GM21528 (cell line): ENCODE results near the gene CDA.
"Not testable (repeated sequence)": the region's sequence is repeated elsewhere in the genome, so short reads cannot be mapped to it uniquely, and the experiment has no call there.

ENCODE experiments used
- ATAC-seq: cut with Tn5 transposase; IDR thresholded peaks from one replicate; pipeline ENCODE4 v1.9.1; 2021; ENCODE audit warnings: mild to moderate bottlenecking, moderate library complexity; ENCODE audit not compliant: unreplicated experiment, low FRiP score

Gene CDA

DNA sequence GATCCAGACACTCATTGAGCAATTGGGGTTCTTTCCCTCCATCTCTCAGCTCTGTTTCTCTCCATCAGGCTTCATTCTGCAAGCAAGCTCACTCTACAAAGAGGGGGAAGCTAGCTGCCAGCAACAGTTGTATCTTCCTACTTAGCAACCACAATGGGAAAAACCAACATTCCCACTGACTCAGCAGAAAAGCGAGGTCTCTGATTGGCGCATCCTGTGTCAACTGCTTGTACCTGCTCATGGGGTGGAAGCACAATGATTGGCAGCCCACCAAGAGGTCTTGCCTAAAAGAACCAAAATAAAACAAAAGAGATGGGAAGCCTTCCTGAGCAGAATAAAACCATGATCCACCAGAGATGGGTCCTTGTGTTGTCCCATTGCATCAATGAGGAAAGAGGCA is 4.0 kb upstream of the CDA start:
- ATAC-seq: no peak

DNA sequence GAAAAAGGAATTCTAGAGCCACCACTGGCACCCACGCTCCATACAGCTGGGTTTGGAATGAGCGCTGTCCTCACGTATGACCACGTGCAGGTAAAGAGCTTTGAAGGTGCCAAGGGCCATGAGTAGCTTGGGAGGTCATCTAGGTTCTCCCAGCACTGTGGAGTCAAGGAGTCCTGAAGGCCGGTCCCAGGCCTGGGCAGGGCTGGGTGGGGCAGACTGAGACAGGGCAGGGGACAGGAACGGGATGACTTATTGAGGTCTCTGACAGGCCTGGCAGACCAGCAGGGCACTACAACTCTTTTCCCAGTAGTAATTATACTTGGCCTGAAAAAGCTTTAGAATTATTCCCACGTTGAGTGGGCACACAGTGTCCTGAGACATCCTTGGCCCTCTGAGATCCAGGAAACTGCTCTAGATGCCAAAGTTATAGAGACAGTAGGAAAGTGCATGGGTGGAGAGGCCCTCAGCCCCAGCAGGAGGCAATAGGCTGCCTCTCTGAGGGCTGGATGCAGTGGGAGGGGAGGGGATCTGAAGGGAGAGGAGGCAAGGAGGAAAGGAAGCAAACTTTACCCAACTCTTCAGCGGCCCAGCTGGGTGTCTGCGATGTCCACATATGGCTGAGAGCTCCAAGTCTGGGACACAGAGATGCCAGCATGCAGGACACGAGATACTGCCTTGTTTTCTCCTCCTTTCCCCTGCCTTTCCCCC is 1.8 kb upstream of the CDA start:
- no peak for ATAC-seq

DNA sequence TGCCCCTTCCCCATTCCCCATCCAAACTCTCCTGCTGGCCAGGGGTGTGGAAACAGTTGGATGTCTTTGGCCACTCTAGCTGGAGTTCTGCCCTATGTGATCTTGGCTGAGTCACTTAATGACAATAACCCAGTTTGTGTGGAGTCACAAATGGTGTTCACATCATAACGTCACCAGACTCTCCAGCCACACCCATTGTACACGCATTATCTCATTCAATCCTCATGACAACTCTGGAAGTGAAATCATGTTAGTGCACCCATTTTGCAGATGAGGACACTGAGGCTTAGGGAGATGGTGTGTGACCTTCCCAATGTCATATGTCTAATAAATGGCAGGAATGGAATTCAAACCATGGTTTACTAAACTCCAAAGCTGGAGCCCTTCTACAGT is 1.2 kb upstream of the CDA start:
- ATAC-seq: no peak

DNA sequence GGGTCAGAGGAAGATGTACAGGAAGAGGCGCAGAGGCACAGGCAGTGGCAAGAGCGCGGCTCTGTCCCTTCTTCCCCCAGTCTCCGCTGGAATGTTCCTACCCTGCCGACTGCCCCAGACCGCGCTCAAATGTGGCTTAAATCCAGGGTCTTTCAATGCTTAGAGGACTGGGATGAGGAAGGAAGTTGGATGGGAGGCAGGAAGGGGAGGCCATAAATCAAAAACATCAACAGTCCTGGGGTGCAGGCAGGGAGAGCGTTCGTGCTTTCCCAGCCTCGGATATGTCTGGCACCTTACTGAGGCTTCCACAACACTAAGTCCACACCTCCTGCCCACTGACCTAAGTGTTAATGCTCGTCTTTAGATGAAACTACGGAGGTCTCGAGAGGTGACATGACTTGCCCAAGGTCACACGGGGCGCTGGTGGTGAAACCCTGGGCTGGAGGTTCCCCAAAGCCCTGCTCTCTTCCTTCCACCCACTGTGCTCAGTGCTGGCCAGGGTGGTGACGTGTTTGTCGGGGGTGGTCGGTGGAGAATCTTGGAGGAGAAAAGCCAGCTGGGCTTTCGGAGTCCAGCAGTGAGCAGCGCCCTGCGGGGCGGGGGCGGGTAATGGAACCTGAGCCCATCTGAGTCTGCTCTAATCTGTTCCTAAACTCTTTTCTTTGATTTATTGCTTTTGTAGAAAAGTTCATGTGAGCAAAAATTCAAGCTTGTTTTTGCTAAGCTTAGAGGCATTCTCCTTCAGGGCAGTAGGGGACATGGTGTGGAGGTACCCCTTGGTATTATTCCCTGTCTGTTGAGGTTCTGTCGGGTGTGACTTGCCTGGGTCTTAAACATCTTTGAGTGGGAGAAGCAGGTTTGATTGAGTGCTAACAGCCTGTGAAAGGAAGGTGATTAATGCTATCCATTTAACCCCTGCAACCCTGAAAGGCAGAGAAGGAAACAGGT is 708 bp downstream of the CDA start:
- no peak for ATAC-seq

DNA sequence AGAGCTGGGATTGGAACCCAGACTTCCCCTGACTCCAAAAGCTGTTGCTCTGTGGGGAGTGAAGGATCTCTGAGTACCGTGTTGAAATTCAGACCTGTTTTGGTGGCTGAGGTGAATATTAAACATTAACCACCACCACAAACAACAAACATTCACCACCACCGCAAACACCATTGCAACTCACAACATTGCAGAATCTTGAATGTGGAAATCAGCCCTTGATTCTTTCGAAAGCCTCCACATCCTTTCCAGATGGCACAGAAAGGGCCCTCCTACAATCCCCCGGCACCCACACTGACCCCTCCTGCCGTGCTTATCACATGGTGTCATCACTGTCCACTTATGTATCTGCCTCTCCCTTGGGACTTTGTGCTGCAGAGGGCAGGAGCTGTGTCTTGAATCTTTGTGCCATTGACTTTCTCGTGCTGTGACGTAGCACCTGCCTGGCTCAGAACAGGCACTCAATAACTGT is 1.4 kb downstream of the CDA start:
- no peak for ATAC-seq

DNA sequence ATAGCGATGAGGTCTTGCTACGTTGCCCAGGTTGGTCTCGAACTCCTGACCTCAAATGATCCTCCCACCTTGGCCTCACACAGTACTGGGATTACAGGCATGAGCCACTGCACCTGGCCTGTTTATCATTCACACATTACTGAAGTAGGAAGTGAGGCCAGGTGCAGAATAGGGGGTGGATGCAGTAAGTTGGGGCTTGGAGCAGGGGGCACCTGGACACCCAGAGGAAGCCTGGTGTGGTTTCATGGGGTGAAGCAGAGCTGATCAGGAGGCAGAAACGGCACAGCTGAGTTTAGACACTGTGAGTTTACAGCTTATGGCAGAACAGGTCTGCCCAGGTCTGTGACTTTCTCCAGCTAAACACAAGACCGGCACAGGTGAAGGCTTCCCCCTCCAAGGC is 4.9 kb downstream of the CDA start:
- no peak for ATAC-seq

DNA sequence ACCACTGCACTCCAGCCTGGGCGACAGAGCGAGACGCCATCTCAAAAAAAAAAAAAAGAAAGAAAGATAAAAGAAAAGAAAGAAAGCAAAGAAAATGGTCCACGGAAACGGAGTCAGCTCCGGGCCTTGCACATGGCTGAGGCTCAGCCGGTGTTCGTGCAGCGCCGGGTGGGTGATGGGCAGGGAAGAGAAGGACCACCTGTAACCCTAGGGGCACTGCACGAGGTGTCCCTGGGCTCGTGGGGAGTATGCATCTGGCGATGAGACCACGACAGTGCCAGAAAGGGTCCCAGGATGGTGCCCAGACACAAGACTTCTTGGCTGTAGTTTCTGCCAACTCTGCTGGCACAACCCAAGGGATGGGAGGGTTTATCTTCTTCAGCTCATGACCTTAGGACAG is 5.8 kb downstream of the CDA start:
- ATAC-seq: no peak

DNA sequence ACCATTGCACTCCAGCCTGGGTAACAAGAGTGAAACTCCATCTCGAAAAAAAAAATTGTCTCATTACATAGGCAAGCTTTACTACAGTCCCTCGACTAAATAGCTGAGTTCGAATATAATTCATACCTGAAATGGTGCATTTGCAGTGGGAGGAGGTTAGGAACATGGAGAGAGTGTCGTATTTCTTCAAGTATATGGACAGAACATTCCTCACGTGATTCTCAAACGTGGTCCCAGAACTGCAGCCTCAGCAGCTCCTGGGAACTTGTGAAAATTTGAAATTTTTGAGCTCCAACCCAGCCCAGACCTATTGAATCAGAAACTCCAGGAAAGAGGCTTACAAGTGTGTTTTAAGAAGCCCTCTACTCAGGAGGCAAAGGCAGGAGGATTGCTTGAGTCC is 7.2 kb downstream of the CDA start:
- no peak for ATAC-seq

DNA sequence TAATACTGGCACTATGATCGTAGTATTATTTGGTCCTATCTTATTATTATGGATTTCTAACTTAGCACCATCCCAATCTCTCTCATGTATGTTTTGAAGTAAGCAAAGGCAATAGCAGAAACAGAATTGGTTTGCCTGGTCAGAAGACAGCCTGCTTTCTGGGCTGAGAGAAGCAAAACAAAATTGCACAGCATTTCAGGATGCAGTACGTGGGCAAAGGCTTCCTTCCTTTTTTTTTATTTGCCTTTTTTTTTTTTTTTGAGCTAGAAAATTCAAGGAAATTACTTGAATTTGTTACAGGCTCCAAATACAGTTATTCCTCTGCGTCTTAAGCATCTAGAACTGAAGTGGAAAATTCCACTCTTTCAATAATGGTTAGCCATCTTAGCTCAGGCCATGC is 8.8 kb downstream of the CDA start:
- no peak for ATAC-seq

DNA sequence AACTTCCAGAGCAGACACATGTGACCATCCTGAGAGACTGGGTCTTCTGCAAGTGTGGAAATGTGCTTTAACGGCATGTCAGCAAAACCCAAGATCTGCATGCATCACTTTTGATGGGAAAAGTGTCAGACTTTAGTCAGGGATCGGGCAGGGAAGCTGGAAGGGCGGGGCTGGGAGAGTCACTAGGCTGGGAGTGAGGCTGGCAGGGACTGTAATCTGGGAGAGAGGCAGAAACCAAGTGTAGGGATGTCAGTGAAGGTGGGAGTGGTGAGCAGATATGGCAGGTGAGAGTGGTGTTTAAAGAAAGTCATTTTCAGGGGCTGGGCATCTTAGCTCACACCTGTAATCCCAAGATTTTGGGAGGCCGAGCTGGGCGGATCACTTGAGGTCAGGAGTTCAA is 11.3 kb downstream of the CDA start:
- no peak for ATAC-seq

DNA sequence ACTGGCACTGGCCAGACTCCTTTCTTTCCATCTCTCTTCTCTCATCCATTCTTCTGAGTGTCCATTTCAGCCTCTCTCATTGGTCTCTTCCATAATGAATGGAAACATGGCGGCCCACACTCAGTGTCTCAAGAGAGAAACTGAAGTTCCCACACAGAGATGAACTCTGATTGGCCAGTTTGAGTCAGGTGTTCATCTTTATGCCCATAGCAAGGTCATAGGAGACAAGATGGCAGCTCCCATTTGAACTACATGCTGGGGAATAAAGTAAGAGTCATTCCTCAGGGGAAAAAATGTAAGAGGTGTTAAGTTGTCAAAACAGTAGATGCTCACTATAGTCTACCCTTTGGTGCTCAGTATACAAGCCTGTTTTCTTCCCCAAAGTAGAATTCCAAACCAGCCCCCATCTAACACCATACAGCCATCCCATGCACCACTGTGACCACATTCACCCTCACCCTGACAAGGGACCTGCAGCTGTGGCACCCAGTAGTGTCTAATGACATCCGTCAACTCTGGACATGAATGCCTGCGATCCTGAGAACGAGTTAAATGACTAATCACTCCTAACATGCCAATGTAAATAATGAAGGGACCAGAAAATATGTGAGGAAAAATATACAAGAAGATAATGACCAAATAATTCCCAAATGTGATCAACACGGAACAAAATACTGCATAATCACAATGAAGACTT is 12.4 kb downstream of the CDA start:
- ATAC-seq: no peak

DNA sequence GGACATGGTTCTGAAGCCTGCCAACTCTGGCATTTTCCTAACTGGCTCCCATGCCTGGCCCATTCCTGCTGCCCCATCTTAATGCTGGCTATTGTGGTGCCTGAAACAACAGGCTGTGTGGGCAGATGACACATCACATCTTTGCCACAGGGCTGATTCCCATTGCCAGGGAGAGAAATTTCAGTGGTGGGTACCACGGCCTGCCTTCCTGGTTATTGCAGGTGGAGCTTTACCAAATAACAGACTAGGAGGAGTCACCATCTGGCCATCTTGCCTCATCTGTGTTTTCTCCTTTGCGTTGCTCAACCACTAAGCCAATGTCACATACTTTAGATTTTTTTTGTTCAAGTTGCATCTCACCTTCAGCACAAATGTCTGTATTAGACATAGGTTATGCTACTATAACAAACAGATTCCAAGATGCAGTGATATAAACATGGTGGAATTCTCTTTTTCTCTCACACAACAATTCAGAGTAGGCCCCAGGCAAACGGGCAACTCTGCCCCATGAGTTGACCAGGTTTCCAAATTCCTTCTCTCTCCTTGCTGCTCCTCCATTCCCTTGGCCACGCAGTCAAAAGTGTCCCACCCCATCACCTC is 14.1 kb downstream of the CDA start:
- no peak for ATAC-seq

DNA sequence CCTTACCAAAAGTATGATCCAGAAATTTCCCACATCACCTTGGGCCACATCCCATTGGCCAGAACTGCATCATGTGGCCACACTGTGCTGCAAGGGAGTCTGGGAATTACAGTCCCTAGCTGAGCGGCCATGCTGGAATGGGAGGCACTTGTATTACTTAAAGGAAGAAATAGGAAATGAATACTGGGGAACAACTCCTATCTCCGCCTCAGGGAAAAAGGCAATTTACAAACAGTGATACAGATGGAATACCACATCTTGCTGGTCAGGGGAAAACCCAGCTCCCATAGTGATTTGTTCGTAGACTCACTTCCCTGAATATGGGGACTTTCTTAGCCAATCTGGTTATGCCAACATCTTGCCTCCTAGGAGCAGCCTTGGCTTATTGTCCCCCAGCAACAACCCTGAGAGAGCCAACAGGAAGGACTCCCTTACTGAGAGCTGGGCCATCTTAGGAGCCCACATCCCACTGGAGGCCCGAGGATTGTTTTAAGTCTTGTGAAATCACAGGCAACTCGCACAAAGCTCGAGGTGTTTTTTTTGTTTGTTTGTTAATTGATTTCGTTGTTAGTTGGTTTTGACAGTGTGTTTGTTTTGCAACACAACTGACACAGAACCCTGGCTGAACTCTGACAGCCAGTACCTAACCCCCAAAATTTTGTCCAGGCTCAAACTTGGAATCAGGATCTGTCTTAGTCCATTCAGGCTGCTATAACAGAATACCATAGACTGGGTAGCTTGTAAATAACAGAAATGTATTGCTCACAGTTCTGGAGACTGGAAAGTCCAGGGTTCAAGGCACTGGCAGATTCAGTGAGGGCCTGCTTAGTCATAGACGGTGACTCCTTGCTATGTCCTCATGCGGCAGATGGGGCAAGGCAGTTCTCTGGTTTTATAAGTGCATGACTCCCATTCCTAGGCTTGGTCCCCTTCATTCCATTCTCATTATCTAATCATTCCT is 14.9 kb downstream of the CDA start:
- ATAC-seq: no peak

DNA sequence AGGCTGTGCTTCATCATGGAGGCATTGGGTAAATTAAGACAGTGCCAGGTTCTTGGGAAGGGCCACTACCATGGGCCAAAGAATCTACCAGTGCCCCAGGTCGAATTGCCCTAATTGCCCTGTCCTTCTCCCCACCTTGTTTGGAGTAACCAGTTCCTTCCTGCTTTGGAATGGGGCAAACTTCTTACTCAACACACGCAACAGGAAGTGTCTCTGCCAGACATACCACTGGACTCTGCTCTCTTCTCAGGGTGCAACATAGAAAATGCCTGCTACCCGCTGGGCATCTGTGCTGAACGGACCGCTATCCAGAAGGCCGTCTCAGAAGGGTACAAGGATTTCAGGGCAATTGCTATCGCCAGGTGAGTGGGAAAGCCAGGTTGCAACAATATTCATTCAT is 15.8 kb downstream of the CDA start:
- no peak for ATAC-seq

DNA sequence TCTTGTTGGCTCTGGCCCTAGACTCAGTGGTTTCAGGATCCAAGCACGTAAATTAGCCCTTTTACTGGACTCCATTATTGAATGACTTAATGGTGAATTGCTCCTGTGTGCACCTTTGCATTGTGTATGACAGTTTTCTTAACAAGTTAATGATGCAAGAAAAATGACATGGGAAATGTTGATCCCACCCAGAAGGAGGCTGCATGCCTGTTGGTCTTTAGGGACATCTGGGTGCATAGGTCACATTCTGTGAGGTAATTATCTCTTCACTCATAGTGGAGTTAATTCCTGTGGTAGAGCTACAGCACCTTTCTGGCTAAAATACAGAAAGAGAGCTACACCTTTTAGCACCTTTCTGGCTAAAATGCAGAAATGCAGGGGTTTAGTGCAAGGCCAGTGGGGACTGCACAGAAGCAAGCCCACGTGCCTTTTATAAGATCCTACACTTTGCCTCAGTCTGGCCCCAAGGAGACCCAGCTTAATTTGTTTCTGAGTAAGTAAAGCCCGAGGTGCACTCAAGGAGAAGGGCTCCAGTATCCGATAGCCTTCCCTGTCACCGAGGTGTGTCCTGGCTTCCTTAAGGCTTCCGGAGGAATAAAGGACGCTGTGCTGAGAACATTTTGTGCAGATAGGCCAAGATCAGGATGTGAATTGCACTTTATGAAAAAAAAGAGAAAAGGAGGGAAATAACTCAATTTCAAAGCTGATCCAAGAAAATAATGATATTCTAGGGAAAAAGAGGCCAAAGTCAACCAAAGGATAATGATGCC is 18.1 kb downstream of the CDA start:
- ATAC-seq: not testable (repeated sequence)

DNA sequence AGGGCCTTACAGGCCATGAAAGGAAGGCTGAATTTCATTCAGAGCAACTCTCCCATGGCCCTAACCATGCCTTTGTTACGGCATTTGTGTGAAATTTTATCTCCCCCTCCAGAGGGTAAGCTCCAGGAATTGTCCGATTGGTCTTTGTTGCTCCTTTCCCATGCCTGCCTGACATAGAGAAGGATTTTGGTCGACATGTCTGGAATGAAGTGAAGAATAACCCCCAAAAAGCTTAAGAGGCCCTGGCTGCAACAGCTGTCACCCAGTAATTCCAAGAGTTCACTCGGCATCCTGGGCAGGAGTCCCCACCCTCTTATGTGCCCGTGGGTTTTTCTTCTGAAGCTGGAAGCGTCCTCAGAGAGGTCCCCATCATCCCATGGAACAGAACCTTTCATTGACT is 20.6 kb downstream of the CDA start:
- no peak for ATAC-seq

DNA sequence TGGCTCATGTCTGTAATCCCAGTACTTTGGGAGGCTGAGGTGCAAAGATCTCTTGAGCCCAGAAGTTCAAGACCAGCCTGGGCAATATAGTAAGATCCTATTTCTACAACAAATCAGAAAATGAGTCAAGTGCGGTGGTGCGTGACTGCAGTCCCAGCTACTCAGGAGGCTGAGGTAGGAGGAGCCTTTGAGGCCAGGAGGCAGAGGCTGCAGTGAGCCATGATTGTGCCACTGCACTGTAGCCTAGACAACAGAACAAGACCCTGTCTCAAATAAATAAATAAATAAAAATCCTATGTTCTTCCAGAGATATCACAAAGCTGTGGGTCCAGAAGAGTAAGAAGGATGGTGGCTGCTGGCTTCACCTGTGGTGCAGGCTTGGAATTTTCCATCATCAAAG is 22.1 kb downstream of the CDA start:
- no peak for ATAC-seq

DNA sequence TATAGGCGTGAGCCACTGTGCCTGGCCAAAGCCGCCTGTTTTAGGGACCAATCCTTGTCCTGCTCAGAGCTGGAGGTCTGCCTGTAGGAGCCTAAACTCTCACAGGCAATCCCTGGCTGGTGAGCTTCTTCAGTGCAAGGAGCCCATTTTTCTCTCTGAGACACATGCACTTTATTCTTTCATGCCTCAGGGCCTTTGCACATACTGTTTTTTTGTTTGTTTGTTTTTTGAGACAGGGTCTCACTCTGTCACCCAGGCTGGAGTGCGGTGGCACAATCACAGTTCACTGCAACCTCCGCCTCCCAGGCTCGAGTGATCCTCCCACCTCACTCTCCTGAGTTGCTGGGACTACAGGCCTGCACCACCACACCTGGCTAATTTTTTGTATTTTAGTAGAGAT is 22.8 kb downstream of the CDA start:
- no peak for ATAC-seq

DNA sequence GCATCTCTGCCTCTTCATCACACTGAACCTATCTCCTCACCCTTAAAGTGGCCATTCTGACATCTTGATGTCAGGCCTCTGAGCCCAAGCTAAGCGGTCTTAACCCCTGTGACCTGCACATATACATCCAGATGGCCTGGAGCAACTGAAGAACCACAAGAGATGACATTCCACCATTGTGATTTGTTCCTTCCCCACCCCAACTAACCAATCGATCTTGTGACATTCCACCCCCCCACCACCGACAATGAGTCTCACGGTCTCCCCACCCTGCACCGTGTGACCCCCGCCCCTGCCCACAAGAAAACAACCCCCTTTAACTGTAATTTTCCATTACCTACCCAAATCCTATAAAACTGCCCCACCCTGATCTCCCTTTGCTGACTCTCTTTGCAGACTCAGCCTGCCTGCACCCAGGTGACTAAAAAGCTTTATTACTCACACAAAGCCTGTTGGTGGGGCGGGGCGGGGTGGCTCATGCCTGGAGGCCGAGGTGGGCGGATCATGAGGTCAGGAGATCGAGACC is 23.4 kb downstream of the CDA start:
- no peak for ATAC-seq
